Stimulated activated CD4-positive, alpha-beta T cell treated with anti-CD3 and anti-CD28 coated beads, Interleukin-4, amount 100 ng/mL, for 1 hour (primary cell): Measurements from ENCODE around the gene ORM2.
"Not testable (repeated sequence)": the region's sequence is repeated elsewhere in the genome, so short reads cannot be mapped to it uniquely, and the experiment has no call there.

Experiments
- DNase-seq: peaks from one replicate; pipeline ENCODE4 v3.0.0-alpha.2; 2020

Gene ORM2

GRCh38 chr9:114329625-114330022 is at the start of gene ORM2:
Gene ORM2 (plus strand): TSS chr9:114329869. CDS start chr9:114329905, 36 bp downstream.
- not testable (repeated sequence) for DNase-seq

DNA sequence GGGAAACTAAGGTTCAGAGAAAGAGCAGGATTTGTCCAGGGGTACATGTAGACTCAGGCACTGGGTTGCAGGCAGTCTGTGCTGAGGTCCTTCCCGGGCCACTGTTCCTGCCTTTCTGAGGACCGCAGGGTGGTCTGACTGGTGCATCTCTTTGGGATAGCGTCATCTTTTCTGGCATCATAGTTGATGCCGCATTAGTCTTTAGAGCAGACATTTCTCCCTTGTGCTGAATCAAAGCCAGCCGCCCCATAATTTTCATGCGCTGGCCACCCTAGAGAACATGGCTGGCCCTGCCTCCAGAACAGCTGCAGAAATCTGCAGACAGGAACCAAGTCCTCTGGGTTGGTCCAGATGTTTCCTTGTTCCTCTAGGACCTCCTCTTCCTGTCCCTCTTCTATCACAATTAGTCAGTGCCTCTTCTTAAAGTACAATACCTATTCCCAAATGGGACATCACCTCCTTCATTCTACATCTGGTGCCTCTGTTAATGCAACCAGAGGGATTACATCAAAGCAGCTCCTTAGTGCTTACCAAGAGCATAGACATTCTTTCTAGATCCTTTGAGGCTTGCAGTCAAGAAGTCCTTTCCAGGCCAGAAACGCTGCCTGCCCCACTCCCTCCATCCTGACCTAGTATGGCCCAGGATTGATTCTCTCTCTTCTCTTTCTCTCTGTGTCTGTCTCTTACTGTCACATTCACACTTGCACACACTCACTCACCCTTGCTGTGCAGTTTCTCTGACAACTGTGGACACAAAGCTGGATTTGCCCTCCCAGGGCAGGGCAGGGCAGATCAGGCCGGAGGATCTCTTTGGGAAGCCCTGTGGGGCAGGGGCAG is 48.8 kb upstream of the ORM2 start:
- DNase-seq = no peak

DNA sequence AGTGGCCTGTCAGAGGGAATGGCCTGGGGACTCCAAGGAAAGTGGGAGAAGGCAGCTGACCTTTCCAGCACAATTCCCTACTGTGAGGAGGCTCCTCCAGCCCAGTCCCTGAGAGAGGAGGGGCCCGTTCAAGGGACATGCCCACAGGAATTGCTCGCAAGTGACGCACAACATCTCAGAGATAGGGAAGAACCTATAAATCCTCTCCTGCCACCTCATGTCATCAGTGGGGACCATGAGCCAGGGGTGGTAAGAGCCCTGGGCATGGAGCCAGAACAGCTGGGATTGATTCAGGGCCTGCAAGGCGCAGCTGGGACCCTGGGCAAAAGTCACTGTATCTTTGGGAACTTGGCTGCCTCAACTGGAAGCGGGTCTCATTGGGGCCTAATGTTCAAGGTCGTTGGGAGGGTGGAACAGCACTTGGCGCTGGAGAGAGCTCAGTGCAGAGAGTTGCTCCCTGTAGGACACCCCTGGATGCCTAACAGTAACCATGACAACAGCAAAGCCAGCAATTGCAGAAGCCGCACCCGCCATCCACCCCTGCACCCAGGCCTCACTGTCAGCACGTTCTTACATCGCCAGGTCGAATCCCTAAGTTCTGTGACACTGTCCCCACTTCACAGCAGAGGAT is 48.1 kb upstream of the ORM2 start:
- DNase-seq = no peak

DNA sequence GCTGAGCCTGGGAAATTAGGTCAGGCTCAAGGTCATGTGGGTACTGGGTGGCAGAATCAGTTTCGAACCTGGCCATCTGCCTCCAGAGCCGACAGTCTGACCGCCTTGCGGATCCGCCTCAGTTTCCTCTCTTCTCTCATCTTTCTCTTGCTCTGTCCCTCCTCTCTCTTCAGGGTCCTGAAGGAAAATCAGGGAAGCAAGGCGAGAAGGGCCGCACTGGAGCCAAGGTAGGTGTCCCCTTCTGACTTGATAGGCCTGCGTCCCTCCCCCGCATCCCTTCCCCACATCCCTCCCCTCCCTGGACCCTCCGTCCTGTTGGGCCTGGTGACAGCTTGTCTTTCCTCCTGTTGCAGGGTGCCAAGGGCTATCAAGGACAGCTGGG is 47.6 kb upstream of the ORM2 start:
- DNase-seq = no peak

- no peak for DNase-seq
Observed at GRCh38 chr9:114282507-114282906, 47.2 kb upstream of the ORM2 start.

DNA sequence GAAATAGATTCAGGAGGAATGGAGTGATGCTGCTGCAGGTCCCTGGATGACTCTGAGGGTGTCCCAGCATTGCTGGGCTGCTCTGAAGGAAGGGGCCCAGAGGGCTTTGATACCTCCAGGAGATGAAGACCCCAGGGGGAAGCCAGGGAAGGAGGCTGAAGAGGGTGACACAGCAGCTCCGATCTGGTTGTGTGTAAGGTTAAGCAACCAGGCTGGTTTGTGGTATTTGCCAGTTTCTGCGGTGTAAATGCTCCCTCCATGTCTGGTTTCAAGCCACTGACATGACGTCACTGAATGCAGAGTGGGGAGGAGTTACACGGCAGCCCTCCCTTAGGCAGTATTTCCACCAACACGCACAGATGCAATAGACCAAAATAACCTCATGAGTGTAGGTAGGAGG is 46.7 kb upstream of the ORM2 start:
- no peak for DNase-seq

GRCh38 chr9:114283551-114284111 is 46.0 kb upstream of the ORM2 start:
- DNase-seq = no peak

- DNase-seq = no peak
Observed at GRCh38 chr9:114284316-114285060, 45.2 kb upstream of the ORM2 start.

DNA sequence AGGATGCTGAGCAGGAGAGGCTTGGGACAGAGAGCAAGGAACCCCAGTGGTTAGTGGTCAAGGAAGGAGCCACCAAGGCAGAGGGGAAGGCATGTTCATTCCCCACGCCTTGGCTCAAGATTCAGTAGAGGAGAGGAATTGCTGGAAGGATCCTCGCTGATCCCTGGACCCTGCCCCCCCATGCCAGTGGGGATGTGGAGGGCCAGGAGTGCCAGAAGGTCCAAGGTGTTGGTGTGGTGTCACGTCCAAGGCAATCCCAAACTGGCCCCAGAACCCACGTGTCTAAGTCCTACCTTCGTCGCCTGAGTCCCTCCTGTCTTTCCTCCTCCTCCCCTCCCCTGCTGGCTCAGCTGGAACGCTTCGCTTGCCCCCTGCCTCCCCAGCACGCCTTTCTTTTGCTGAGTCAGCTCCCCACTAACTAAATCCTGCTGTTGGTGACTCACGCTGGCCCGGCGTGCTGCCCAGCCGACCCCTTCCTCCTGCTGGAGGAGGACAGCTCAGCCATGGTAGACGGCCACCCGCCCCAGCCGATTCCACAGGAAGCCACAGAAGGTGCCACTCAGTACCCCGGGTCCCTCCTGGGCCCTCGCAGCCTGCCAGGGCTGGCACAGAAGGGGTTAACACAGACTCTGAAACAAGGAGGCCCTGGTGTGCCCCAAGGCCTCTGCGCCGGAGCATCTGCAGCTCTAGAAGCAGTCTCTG is 44.4 kb upstream of the ORM2 start:
- DNase-seq = no peak

DNA sequence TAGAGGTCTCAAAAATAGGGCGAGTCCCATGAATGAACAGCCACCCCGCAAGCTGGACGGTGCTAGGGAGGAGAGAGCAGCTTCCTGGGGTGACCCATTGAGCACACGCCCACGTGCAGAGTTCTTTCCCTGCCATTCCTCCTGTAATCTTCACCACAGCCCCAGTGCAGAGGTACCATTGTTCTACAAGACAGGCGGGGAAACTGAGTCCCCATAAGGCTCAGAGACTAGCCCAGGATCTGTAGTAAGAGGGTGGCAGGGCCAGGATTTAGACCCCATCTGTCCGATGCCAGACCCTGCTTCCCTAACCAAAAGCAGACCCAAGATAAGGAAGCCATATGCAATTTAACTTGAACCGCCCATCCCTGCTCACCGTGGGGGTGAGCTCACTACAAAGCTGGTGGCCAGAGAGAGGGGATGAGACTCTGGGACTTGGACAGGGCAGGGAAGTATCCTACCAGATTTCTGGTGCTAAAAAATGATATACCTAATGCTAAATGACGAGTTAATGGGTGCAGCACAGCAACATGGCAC is 43.5 kb upstream of the ORM2 start:
- no peak for DNase-seq

DNA sequence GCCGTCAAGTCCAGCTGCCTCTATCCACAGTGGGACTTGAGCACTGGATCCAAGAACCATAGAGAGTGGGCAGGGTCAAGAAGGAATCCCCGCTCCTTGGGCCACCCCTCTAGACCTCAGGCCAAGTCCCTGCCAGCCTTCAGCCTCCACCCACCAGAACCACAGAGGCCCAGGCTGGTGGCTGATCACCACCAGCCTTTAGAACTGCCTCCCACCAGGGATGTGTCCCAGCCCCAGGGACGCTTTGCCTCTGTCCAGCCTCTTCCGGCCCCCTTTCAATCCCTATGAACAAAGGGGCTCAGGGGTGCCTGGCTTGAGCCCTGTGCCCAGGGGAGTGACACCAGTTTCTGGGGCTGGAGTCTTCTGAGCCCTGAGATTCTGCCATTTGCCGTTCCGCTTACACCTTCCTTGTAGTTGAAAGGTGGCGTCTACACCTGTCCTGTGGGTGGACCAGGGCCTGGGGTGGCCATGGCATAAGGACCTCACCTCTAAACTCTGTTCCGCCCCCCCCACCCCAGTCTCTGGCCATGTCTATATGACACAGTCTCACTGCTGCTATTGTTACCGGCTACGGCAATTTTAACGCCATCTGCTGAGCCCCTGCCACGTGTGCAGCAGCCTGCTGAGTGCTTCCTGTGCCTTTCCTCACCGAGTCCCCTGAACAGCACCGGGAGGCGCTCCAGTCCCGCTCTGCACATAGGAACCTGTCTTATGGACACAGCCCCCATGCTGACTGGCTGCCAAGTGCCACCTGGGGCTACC is 42.5 kb upstream of the ORM2 start:
- DNase-seq = no peak

GRCh38 chr9:114287763-114288192 is 41.9 kb upstream of the ORM2 start:
- no peak for DNase-seq

DNA sequence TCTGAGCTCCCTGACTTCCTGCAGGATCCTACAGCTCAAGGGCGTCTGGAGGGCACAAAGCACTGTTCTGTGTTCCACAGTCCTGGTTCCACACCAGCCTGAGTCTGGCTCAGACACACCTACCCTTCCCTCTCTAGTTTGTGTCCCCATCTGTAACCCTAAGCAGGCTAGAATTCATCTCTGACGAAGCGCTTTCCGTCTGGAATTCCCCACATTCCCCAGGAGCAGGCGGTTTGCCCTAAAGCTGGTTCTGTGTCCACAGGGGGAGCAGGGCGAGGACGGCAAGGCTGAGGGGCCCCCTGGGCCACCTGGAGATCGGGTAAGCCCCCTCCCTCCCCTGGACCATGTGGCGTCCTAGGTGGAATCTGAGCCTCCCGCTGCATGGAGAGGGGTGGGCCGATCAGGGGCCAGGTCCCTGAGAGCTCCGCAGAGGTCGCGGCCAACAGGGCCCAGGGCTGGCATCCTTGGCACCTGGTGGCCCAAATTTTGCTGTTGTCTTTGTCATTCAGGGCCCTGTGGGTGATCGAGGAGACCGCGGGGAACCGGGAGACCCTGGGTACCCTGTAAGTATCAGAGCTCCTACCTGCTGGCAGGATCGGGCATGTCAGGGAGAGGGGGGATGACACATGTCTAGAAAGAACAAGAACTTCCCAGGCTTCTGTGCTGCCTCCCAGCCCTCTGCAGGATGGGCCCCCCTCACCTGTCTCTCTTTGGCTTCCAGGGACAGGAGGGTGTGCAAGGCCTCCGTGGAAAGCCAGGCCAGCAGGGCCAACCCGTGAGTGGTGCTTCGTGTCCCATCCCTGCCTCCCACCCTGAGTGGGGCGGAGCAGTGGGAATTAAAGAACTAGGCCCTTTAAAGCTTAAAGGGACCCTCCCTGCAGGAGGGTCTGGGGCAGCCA is 41.2 kb upstream of the ORM2 start:
- DNase-seq = no peak

- DNase-seq = no peak
Observed at GRCh38 chr9:114289106-114289505, 40.6 kb upstream of the ORM2 start.

DNA sequence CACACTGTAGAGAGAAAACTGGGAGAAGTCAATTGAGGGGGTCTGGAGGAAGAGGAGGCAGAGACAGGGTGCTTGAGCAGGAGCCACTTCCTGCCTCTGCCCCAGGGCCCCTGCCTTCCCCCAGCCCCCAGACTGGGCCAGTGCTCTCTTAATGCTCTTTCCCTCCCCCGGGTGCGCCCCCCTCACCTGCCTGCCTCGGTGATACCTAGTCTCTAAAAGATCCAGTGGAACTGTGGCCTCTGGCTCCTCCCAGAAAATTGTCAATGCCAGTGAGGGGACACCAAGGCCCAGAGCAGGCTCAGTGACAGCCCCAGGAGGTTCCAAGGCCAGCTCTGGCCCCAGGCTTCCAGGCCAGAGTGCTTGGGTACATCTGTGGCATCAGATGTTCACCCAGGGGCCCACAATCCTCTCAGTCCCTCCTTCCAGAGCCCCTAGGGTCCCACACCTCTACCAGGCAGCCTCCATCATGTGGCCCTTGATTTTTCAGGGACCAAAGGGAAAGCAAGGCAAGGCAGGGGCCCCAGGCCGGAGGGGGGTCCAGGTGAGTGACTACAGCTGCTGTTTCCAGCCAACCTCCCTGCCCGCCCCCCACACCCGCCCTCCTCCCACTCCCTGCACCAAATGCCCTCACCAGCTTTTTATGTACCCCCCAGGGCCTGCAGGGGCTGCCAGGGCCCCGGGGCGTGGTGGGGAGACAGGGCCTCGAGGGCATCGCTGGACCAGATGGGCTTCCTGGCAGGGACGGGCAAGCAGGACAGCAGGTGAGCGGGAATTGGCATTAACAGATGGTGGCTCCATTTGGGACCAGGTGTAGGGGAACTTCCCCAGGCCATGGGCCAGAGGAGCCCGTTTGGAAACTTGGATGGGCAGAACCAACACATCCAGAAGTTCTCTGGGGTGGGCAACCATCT is 39.8 kb upstream of the ORM2 start:
- DNase-seq = no peak

DNA sequence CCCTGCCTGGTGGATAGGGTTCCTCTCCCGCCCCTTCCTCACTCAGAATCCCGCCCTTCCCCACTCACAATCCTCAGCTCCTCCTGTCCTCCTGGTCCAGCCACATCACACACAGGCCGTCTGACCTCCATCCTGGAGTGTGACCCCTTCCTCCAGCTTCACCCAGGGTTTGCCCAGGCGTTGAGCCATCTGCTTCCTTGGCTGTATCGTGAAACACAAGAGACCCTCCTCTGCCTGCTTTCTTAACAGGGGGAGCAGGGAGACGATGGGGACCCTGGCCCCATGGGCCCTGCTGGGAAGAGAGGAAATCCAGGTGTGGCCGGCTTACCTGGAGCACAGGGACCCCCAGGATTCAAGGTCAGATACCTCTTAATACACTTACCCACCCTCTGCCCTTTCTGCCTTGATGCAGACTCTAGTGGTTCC is 39.1 kb upstream of the ORM2 start:
- DNase-seq = no peak

GRCh38 chr9:114291064-114291474 is 38.6 kb upstream of the ORM2 start:
- DNase-seq = peak; percentile 72

DNA sequence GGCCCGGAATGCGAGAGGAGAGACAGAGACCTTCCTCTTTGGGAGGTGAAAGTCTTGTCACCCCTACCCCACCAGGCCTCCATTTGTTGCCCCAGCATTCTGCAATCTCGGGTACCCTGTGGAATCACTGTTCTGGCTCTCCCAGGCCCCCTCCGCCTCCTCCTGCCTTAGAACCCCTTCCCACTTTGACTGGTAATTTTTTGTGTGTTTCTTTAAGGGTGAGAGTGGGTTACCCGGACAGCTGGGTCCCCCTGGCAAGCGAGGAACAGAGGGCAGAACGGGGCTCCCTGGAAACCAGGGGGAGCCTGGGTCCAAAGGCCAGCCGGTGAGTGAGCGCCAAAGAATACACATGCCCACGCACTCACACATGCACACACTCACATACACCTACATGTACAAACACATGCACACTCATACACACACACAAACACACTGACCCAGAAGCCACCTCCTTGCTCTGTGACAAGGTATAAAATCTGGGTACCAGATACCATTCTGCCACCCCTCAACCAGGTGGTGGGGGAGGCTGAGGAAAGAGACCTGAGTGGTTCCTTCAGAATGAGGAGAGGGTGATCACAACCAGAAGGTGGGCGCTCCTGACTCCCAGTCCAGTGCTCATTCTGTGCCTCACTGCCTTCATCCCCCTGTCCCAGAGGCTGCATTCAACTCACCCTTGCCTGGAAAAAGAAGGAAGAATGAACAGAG is 37.6 kb upstream of the ORM2 start:
- DNase-seq = no peak

GRCh38 chr9:114294664-114295063 is 35.0 kb upstream of the ORM2 start:
- no peak for DNase-seq
